NCI-H1417 (cell line): ENCODE results near the gene ATP1A2.

ENCODE experiments used
- DNase-seq, 3 experiments: peaks; one replicate each; lab custom pipeline; 2025; lab: John Stamatoyannopoulos, UW

Gene ATP1A2

GRCh38 chr1:160115545-160116282 is at the start of gene ATP1A2:
ATP1A2 (plus strand) TSS chr1:160115759; CDS start chr1:160115862, 103 bp downstream.
- DNase-seq = no peak

- no peak for DNase-seq
These were observed 48.5 kb upstream of the ATP1A2 start for GRCh38 chr1:160066829-160067745.

- no peak for DNase-seq
These were observed 47.3 kb upstream of the ATP1A2 start for GRCh38 chr1:160068225-160068624.

- DNase-seq = peak in 1 of 3 experiments; percentile 29
These were observed 45.9 kb upstream of the ATP1A2 start, which contains the start of gene KCNJ10 for GRCh38 chr1:160069460-160070231. KCNJ10 (minus strand) TSS chr1:160070160; CDS start chr1:160042532, 27,628 bp downstream.

- peak; percentile 69 to 79 (median 78) for DNase-seq
These were observed 45.1 kb upstream of the ATP1A2 start for GRCh38 chr1:160070243-160071163.

- no peak for DNase-seq
These were observed 44.3 kb upstream of the ATP1A2 start for GRCh38 chr1:160071289-160071688.

GRCh38 chr1:160074865-160075264 is 40.7 kb upstream of the ATP1A2 start:
- no peak for DNase-seq

GRCh38 chr1:160075836-160076235 is 39.7 kb upstream of the ATP1A2 start:
- no peak for DNase-seq

- no peak for DNase-seq
These were observed 39.3 kb upstream of the ATP1A2 start for GRCh38 chr1:160076295-160076694.

GRCh38 chr1:160077486-160077885 is 38.1 kb upstream of the ATP1A2 start:
- DNase-seq = no peak

- DNase-seq = peak in 2 of 3 experiments; percentile 30 to 43
These were observed 36.9 kb upstream of the ATP1A2 start for GRCh38 chr1:160078512-160079195.

- DNase-seq = no peak
These were observed 36.1 kb upstream of the ATP1A2 start for GRCh38 chr1:160079448-160079847.

GRCh38 chr1:160080381-160081100 is 35.0 kb upstream of the ATP1A2 start:
- peak in 1 of 3 experiments; percentile 59 for DNase-seq

- DNase-seq = peak in 2 of 3 experiments; percentile 45 to 81
These were observed 34.2 kb upstream of the ATP1A2 start, which contains the start of gene KCNJ9 for GRCh38 chr1:160081261-160081936. KCNJ9 (plus strand) TSS chr1:160081538; CDS start chr1:160084031, 2,493 bp downstream.

GRCh38 chr1:160082487-160082886 is 33.1 kb upstream of the ATP1A2 start:
- DNase-seq = no peak

- DNase-seq = no peak
These were observed 32.6 kb upstream of the ATP1A2 start for GRCh38 chr1:160082926-160083325.

- DNase-seq = peak in 1 of 3 experiments; percentile 93
These were observed 31.4 kb upstream of the ATP1A2 start for GRCh38 chr1:160083968-160084770.

GRCh38 chr1:160084771-160085321 is 30.7 kb upstream of the ATP1A2 start:
- DNase-seq = no peak
